Measurements from ENCODE around the gene ERBB2. TPM values are rescaled to one million over a fixed set of nuclear protein-coding genes. Genes with fewer than 3 reads are reported as not detected.
"Not testable (repeated sequence)": the region's sequence is repeated elsewhere in the genome, so short reads cannot be mapped to it uniquely, and the experiment has no call there.

ERBB2 gene
- total and polyA plus RNA-seq, 2 of the 4 experiments (the other 2 are of a cell fraction): 28.7 to 33.3 TPM

GRCh38 chr17:39748444-39749034 is 48.7 kb downstream of the ERBB2 start:
- H2BK5ac ChIP-seq (ENCODE audit: low read depth, low read length, poor library complexity, severe bottlenecking); H3K9me3 ChIP-seq (ENCODE audit: control insufficient read depth, insufficient read depth, low read length); H2AK9ac ChIP-seq (replicated peaks; ENCODE audit: low read depth, low read length, poor library complexity); H2BK120ac ChIP-seq (ENCODE audit: low read depth, low read length); H4K5ac ChIP-seq (ENCODE audit: low read depth, low read length); H3K79me1 ChIP-seq (ENCODE audit: low read depth in 1 of 2, low read length in 2 of 2); BruUV-seq (replicated peaks); H3K56ac ChIP-seq (ENCODE audit: extremely low read depth, insufficient read depth, low read length); H3K4me1 ChIP-seq (ENCODE audit: control insufficient read depth, insufficient read depth, low read length); H2BK20ac ChIP-seq (ENCODE audit: low read depth, low read length); H3K4ac ChIP-seq (ENCODE audit: low read depth, low read length); in situ Hi-C loops (cut with MboI; ENCODE audit: low sequenced_read_pairs); H3K9ac ChIP-seq (ENCODE audit: low read depth, low read length); dilution Hi-C loops (cut with HindIII; ENCODE audit: low sequenced_read_pairs, unreplicated experiment); H3K27ac ChIP-seq (ENCODE audit: insufficient read depth, low read length); H3K18ac ChIP-seq (ENCODE audit: low read depth, low read length); H3K14ac ChIP-seq (replicated peaks; ENCODE audit: low read depth, low read length); H4K91ac ChIP-seq (ENCODE audit: insufficient read depth, low read depth, low read length); ATAC-seq (ENCODE audit: low read depth); H2BK15ac ChIP-seq (ENCODE audit: low read depth, low read length); H4K20me1 ChIP-seq (ENCODE audit: insufficient read depth, low read length); H3K23ac ChIP-seq (ENCODE audit: low read depth, low read length); H2AK5ac ChIP-seq (ENCODE audit: low read depth, low read length); H4K8ac ChIP-seq (ENCODE audit: low read depth in 2 of 2, low read length in 2 of 2); intact Hi-C loops (cut with micrococcal nuclease); H3K36me3 ChIP-seq (ENCODE audit: control insufficient read depth, insufficient read depth, low read length); DNase-seq; H2AFZ ChIP-seq (replicated peaks; ENCODE audit: low read length, poor library complexity); H3K4me3 ChIP-seq (ENCODE audit: insufficient read depth, low read depth, low read length); POLR2A ChIA-PET (ENCODE audit: unreplicated experiment); H3K4me2 ChIP-seq (ENCODE audit: low read depth, low read length); H3K9me1 ChIP-seq (ENCODE audit: insufficient read depth, low read length): not testable (repeated sequence)
- WGBS, 2 experiments (ENCODE audit: extremely low coverage in 2 of 2, insufficient read length in 1 of 2): no CpG with 5 or more reads among the region's 8 CpGs
- H3K27me3 ChIP-seq (ENCODE audit: control insufficient read depth, insufficient read depth, low read length): peaks cover 21% of the 10 kb centered on the region
- CTCF ChIA-PET: interaction anchor here (0.6 to 1.3 kb wide), 3 partner anchors 16 to 1933 kb away, joined by 3 read pairs; no protein-coding TSS in a partner anchor
- 0 out of 2 replicates have a peak, but pooled peaks have one; percentile 22 for TF ChIP-seq CEBPB (IDR thresholded peaks at IDR 0.05; ENCODE audit: low read depth, low read length)

Measured in IMR-90 (cell line).